Liver (tissue), 3 donors: ENCODE results near the gene CDH4.
"Not testable (repeated sequence)": the region's sequence is repeated elsewhere in the genome, so short reads cannot be mapped to it uniquely, and the experiment has no call there.

Experiments used
- ATF3 ChIP-seq: IDR thresholded peaks from 2 replicates; pipeline ENCODE4 v1.6.1; 2016; ENCODE audit warnings: antibody characterized with exemption
- MAX ChIP-seq: IDR thresholded peaks from 2 replicates; pipeline ENCODE4 v1.6.1; 2016; ENCODE audit warnings: antibody characterized with exemption
- RAD21 ChIP-seq, 2 donors: IDR thresholded peaks; 2 replicates each; pipeline ENCODE4 v1.6.1; 2016; ENCODE audit warnings: antibody characterized with exemption in 2 of 2, mild to moderate bottlenecking in 2 of 2
- RXRA ChIP-seq, 2 donors: IDR thresholded peaks; 2 replicates each; pipeline ENCODE4 v1.6.1; 2017 to 2018; ENCODE audit warnings: antibody characterized with exemption in 2 of 2, mild to moderate bottlenecking in 1 of 2
- SP1 ChIP-seq: IDR thresholded peaks from 2 replicates; pipeline ENCODE4 v1.6.1; 2018; ENCODE audit warnings: antibody characterized with exemption, mild to moderate bottlenecking
- TAF1 ChIP-seq: conservative IDR thresholded peaks from 2 replicates; pipeline ENCODE4 v1.6.1; 2016; ENCODE audit warnings: antibody characterized with exemption, mild to moderate bottlenecking
- YY1 ChIP-seq: IDR thresholded peaks from 2 replicates; pipeline ENCODE4 v1.6.1; 2016; ENCODE audit warnings: antibody characterized with exemption, mild to moderate bottlenecking
- ZBTB33 ChIP-seq: IDR thresholded peaks from 2 replicates; pipeline ENCODE4 v1.6.1; 2016; ENCODE audit warnings: antibody characterized with exemption
- TF ChIP-seq, protein P1 (sequence below): fragments of 150-350 bp; IDR thresholded peaks from 2 replicates; pipeline ENCODE4 v1.5.1; 2017; ENCODE audit warnings: improper control_type of control experiment, low read depth, low read length; ENCODE audit not compliant: missing input control
- donor health status: healthy.
- donor health status: healthy.

DNA sequence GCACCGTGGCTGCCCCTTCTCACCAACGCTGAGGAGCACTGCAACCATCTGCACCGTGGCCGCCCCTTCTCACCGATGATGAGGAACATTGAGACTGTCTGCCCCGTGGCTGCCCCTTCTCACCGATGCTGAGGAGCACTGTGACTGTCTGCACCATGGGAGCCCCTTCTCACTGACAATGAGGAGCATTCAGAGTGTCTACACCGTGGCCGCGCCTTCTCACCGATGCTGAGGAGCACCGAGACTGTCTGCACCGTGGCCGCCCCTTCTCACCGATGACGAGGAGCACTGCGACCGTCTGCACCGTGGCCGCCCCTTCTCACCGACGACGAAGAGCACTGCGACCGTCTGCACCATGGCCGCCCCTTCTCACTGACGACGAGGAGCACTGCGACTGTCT, 693.4 kb downstream of the CDH4 start:
- TF ChIP-seq, protein P1, sequence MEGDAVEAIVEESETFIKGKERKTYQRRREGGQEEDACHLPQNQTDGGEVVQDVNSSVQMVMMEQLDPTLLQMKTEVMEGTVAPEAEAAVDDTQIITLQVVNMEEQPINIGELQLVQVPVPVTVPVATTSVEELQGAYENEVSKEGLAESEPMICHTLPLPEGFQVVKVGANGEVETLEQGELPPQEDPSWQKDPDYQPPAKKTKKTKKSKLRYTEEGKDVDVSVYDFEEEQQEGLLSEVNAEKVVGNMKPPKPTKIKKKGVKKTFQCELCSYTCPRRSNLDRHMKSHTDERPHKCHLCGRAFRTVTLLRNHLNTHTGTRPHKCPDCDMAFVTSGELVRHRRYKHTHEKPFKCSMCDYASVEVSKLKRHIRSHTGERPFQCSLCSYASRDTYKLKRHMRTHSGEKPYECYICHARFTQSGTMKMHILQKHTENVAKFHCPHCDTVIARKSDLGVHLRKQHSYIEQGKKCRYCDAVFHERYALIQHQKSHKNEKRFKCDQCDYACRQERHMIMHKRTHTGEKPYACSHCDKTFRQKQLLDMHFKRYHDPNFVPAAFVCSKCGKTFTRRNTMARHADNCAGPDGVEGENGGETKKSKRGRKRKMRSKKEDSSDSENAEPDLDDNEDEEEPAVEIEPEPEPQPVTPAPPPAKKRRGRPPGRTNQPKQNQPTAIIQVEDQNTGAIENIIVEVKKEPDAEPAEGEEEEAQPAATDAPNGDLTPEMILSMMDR = not testable (repeated sequence)
- not testable (repeated sequence) for TF ChIP-seq MAX; TAF1; RXRA (IDR thresholded peaks at IDR 0.05); RAD21 (IDR thresholded peaks at IDR 0.05); YY1; SP1; ATF3; ZBTB33
